ENCODE data around the gene SAP30BP.

Gene SAP30BP

DNA sequence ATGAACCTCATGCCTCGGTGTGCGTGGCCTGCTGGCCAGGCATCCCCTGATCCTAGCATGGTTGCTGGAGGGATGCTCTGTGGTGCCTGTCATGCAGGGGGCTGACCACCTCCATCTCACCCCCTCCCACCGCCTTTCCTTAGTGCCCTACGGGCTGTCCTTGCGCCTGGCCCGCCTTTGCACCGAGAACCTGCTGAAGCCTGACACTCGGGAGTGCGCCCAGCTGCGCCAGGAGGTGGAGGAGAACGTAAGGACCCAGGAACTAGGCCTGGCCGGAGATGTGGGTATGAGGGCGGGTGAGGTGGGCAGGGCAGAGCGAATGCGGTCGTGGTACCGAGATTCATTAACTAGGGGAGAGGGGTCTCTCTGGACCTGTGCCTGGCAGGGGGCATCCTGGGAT, 73.1 kb downstream of the SAP30BP start:
- ATAC-seq (ENCODE audit: insufficient read depth, low read depth): no peak

GRCh38 chr17:75740631-75741077, 73.5 kb downstream of the SAP30BP start:
- ATAC-seq (ENCODE audit: insufficient read depth, low read depth) (no peak), DNase-seq (no peak)
- Histone ChIP-seq H3K27ac (ENCODE audit: low read length) (no peak overlapping the region), H3K4me2 (ENCODE audit: insufficient read depth, low read length) (no peak overlapping the region), H3K27me3 (ENCODE audit: insufficient read depth, low read length, poor library complexity) (no peaks in the 10 kb centered on the region), H2AFZ (ENCODE audit: low read depth, low read length) (no peak overlapping the region), H3K4me1 (ENCODE audit: insufficient read depth, low read length) (no peaks in the 10 kb centered on the region), H3K79me2 (ENCODE audit: insufficient read depth, low read length) (no peaks in the 10 kb centered on the region), H3K4me3 (ENCODE audit: low read depth in 1 of 2, low read length in 2 of 2) (no peak overlapping the region), H3K36me3 (ENCODE audit: insufficient read depth, low read length) (no peaks in the 10 kb centered on the region), H3K9me3 (ENCODE audit: insufficient read depth, low read length, severe bottlenecking) (no peaks in the 10 kb centered on the region), H4K20me1 (ENCODE audit: insufficient read depth, low read length) (0 out of 2 replicates have a peak, but pooled peaks cover 4% of the 10 kb centered on the region), H3K9ac (ENCODE audit: low read depth, low read length) (no peak overlapping the region)
- no peak for TF ChIP-seq EZH2 (IDR thresholded peaks at IDR 0.05; ENCODE audit: borderline replicate concordance, low read depth, low read length, severe bottlenecking)
- TF ChIP-seq, protein P1, sequence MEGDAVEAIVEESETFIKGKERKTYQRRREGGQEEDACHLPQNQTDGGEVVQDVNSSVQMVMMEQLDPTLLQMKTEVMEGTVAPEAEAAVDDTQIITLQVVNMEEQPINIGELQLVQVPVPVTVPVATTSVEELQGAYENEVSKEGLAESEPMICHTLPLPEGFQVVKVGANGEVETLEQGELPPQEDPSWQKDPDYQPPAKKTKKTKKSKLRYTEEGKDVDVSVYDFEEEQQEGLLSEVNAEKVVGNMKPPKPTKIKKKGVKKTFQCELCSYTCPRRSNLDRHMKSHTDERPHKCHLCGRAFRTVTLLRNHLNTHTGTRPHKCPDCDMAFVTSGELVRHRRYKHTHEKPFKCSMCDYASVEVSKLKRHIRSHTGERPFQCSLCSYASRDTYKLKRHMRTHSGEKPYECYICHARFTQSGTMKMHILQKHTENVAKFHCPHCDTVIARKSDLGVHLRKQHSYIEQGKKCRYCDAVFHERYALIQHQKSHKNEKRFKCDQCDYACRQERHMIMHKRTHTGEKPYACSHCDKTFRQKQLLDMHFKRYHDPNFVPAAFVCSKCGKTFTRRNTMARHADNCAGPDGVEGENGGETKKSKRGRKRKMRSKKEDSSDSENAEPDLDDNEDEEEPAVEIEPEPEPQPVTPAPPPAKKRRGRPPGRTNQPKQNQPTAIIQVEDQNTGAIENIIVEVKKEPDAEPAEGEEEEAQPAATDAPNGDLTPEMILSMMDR (IDR thresholded peaks at IDR 0.05; ENCODE audit: borderline replicate concordance, extremely low read depth, low read length, poor library complexity, severe bottlenecking): no peak

More for the DNA sequence above, 73.1 kb downstream of the SAP30BP start:
- Histone ChIP-seq H3K4me3 (ENCODE audit: low read depth in 1 of 2, low read length in 2 of 2) (no peak overlapping the region), H3K79me2 (ENCODE audit: insufficient read depth, low read length) (no peaks in the 10 kb centered on the region), H3K9me3 (ENCODE audit: insufficient read depth, low read length, severe bottlenecking) (no peaks in the 10 kb centered on the region), H3K36me3 (ENCODE audit: insufficient read depth, low read length) (no peaks in the 10 kb centered on the region), H3K9ac (ENCODE audit: low read depth, low read length) (no peak overlapping the region), H3K27ac (ENCODE audit: low read length) (no peak overlapping the region), H2AFZ (ENCODE audit: low read depth, low read length) (no peak overlapping the region), H3K27me3 (ENCODE audit: insufficient read depth, low read length, poor library complexity) (no peaks in the 10 kb centered on the region), H3K4me1 (ENCODE audit: insufficient read depth, low read length) (no peaks in the 10 kb centered on the region), H3K4me2 (ENCODE audit: insufficient read depth, low read length) (no peak overlapping the region), H4K20me1 (ENCODE audit: insufficient read depth, low read length) (0 out of 2 replicates have a peak, but pooled peaks cover 4% of the 10 kb centered on the region)
- DNase-seq: no peak
- TF ChIP-seq EZH2 (IDR thresholded peaks at IDR 0.05; ENCODE audit: borderline replicate concordance, low read depth, low read length, severe bottlenecking): no peak
- TF ChIP-seq, protein P1 (IDR thresholded peaks at IDR 0.05; ENCODE audit: borderline replicate concordance, extremely low read depth, low read length, poor library complexity, severe bottlenecking): no peak

DNA sequence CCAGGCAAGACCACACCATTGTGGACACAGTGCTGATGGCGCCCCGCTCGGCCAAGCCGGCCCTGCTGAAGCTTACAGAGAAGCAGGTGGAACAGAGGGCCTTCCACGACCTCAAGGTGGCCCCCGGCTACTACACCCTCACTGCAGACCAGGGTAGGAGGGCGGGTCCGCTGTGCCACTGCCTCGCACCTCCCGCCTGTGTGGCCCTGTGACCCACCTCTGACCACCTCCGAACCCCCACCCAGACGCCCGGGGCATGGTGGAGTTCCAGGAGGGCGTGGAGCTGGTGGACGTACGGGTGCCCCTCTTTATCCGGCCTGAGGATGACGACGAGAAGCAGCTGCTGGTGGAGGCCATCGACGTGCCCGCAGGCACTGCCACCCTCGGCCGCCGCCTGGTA, 75.2 kb downstream of the SAP30BP start:
- Histone ChIP-seq H3K36me3 (ENCODE audit: insufficient read depth, low read length) (no peaks in the 10 kb centered on the region), H3K27ac (ENCODE audit: low read length) (no peak overlapping the region), H3K27me3 (ENCODE audit: insufficient read depth, low read length, poor library complexity) (no peaks in the 10 kb centered on the region), H3K4me2 (ENCODE audit: insufficient read depth, low read length) (no peak overlapping the region), H3K79me2 (ENCODE audit: insufficient read depth, low read length) (no peaks in the 10 kb centered on the region), H3K4me1 (ENCODE audit: insufficient read depth, low read length) (no peaks in the 10 kb centered on the region), H2AFZ (ENCODE audit: low read depth, low read length) (no peak overlapping the region), H3K4me3 (ENCODE audit: low read depth in 1 of 2, low read length in 2 of 2) (no peak overlapping the region), H3K9me3 (ENCODE audit: insufficient read depth, low read length, severe bottlenecking) (no peaks in the 10 kb centered on the region), H3K9ac (ENCODE audit: low read depth, low read length) (no peak overlapping the region), H4K20me1 (ENCODE audit: insufficient read depth, low read length) (no peaks in the 10 kb centered on the region)
- TF ChIP-seq, protein P1 (IDR thresholded peaks at IDR 0.05; ENCODE audit: borderline replicate concordance, extremely low read depth, low read length, poor library complexity, severe bottlenecking): no peak
- TF ChIP-seq EZH2 (IDR thresholded peaks at IDR 0.05; ENCODE audit: borderline replicate concordance, low read depth, low read length, severe bottlenecking): no peak
- DNase-seq (no peak), ATAC-seq (ENCODE audit: insufficient read depth, low read depth) (no peak)
